GM23338 (cell line): ENCODE results near the gene CD74. TPM values are rescaled to one million over a fixed set of nuclear protein-coding genes. Genes with fewer than 3 reads are reported as not detected.

Experiments used
- ATAC-seq: fragments of 200-7000 bp; cut with Tn5 transposase; 3 replicates; pipeline ENCODE4 v1.9.1; 2020
- DNase-seq: peaks from one replicate; pipeline ENCODE4 v3.0.0-alpha.2; 2015; ENCODE audit warnings: low spot score
- H2AFZ ChIP-seq: fragments of 200-600 bp; sonication (generic); 2 replicates; pipeline ENCODE4 v1.8.0; 2016; ENCODE audit warnings: antibody characterized with exemption, mild to moderate bottlenecking, moderate library complexity
- H3F3A ChIP-seq: fragments of 200-600 bp; sonication (generic); replicated peaks from 2 replicates; pipeline ENCODE4 v1.8.0; 2017; ENCODE audit warnings: antibody characterized with exemption, mixed run types, low read depth
- H3K27ac ChIP-seq: fragments of 200-600 bp; sonication (generic); 2 replicates; pipeline ENCODE4 v1.6.1; 2016; ENCODE audit warnings: low read depth
- H3K27me3 ChIP-seq: fragments of 200-600 bp; sonication (generic); 2 replicates; pipeline ENCODE4 v1.8.0; 2016; ENCODE audit warnings: mild to moderate bottlenecking, mixed run types, moderate library complexity; ENCODE audit not compliant: insufficient read depth
- H3K36me3 ChIP-seq: fragments of 200-600 bp; sonication (generic); 2 replicates; pipeline ENCODE4 v1.8.0; 2016; ENCODE audit warnings: mild to moderate bottlenecking; ENCODE audit not compliant: insufficient read depth
- H3K4me1 ChIP-seq: fragments of 200-600 bp; sonication (generic); 2 replicates; pipeline ENCODE4 v1.8.0; 2016; ENCODE audit warnings: mild to moderate bottlenecking, moderate library complexity; ENCODE audit not compliant: insufficient read depth
- H3K4me2 ChIP-seq: fragments of 200-600 bp; sonication (generic); 2 replicates; pipeline ENCODE4 v1.7.1; 2017; ENCODE audit warnings: mixed run types
- H3K4me3 ChIP-seq: fragments of 200-600 bp; sonication (generic); 2 replicates; pipeline ENCODE4 v1.6.1; 2016; ENCODE audit warnings: mixed run types
- H3K79me2 ChIP-seq: fragments of 200-600 bp; sonication (generic); replicated peaks from 2 replicates; pipeline ENCODE4 v1.8.0; 2017; ENCODE audit warnings: mild to moderate bottlenecking; ENCODE audit not compliant: insufficient read depth
- H3K9me2 ChIP-seq: fragments of 200-600 bp; sonication (generic); 2 replicates; pipeline ENCODE4 v1.8.0; 2017; ENCODE audit not compliant: insufficient read depth
- H4K20me1 ChIP-seq: fragments of 200-600 bp; sonication (generic); replicated peaks from 2 replicates; pipeline ENCODE4 v1.8.0; 2017; ENCODE audit warnings: mild to moderate bottlenecking; ENCODE audit not compliant: insufficient read depth
- H3K27ac Mint-ChIP-seq: 2 replicates; pipeline ENCODE4 v1.8.0; 2020; ENCODE audit warnings: inconsistent platforms, mild to moderate bottlenecking, moderate library complexity, mixed read lengths
- H3K27me3 Mint-ChIP-seq: 3 replicates; pipeline ENCODE4 v1.8.0; 2022; ENCODE audit warnings: low read depth, mild to moderate bottlenecking, moderate library complexity, mixed read lengths, inconsistent platforms; ENCODE audit not compliant: insufficient read depth, poor library complexity
- H3K36me3 Mint-ChIP-seq: 3 replicates; pipeline ENCODE4 v1.8.0; 2021; ENCODE audit warnings: low read depth, mild to moderate bottlenecking, inconsistent platforms, moderate library complexity, mixed read lengths
- H3K4me1 Mint-ChIP-seq: 3 replicates; pipeline ENCODE4 v1.8.0; 2020; ENCODE audit warnings: mild to moderate bottlenecking, inconsistent platforms, mixed read lengths
- H3K4me3 Mint-ChIP-seq: 3 replicates; pipeline ENCODE4 v1.8.0; 2021; ENCODE audit warnings: moderate library complexity, mild to moderate bottlenecking, inconsistent platforms, mixed read lengths
- H3K9me3 Mint-ChIP-seq: 3 replicates; pipeline ENCODE4 v1.8.0; 2020; ENCODE audit warnings: moderate library complexity, mild to moderate bottlenecking, inconsistent platforms, mixed read lengths
- CREB1 ChIP-seq: fragments of 250-450 bp; sonication (Bioruptor Pico); IDR thresholded peaks from 2 replicates; pipeline ENCODE4 v1.5.0; 2020; ENCODE audit warnings: low read depth, mild to moderate bottlenecking, moderate library complexity
- CTCF ChIP-seq, 2 experiments: fragments of 200-600 bp in 1 of 2; sonication (generic) in 1 of 2; conservative IDR thresholded peaks; 2 replicates each; pipeline versions ENCODE4 v1.5.1 to v1.6.1; 2016 to 2017; ENCODE audit warnings: antibody characterized with exemption in 2 of 2, low read depth in 2 of 2, mild to moderate bottlenecking in 2 of 2, moderate library complexity in 1 of 2
- ETS1 ChIP-seq: IDR thresholded peaks from 2 replicates; pipeline ENCODE4 v1.6.1; 2016; ENCODE audit warnings: antibody characterized with exemption
- EZH2 ChIP-seq: fragments of 200-600 bp; sonication (generic); IDR thresholded peaks from one replicate; pipeline ENCODE4 v1.8.0; 2017; ENCODE audit warnings: antibody characterized with exemption, mild to moderate bottlenecking, low read depth; ENCODE audit not compliant: unreplicated experiment
- EZH2phosphoT487 ChIP-seq: fragments of 200-600 bp; sonication (generic); IDR thresholded peaks from one replicate; pipeline ENCODE4 v1.8.1; 2018; ENCODE audit warnings: antibody characterized with exemption; ENCODE audit not compliant: unreplicated experiment
- JUNB ChIP-seq: IDR thresholded peaks from one replicate; pipeline ENCODE4 v1.6.1; 2016; ENCODE audit warnings: antibody characterized with exemption; ENCODE audit not compliant: unreplicated experiment
- NANOG ChIP-seq: IDR thresholded peaks from 2 replicates; pipeline ENCODE4 v1.6.1; 2016; ENCODE audit warnings: antibody characterized with exemption, borderline replicate concordance
- POLR2AphosphoS5 ChIP-seq: IDR thresholded peaks from 2 replicates; pipeline ENCODE4 v1.6.1; 2016; ENCODE audit warnings: antibody characterized with exemption, low read depth
- REST ChIP-seq: IDR thresholded peaks from one replicate; pipeline ENCODE4 v1.6.1; 2018; ENCODE audit warnings: antibody characterized with exemption; ENCODE audit not compliant: unreplicated experiment
- STAT1 ChIP-seq: IDR thresholded peaks from one replicate; pipeline ENCODE4 v1.6.1; 2016; ENCODE audit warnings: antibody characterized with exemption; ENCODE audit not compliant: unreplicated experiment
- ZNF114 ChIP-seq: fragments of 250-450 bp; sonication (Bioruptor Pico); IDR thresholded peaks from 2 replicates; pipeline ENCODE4 v1.5.0; 2020; ENCODE audit warnings: mild to moderate bottlenecking, moderate library complexity
- polyA plus RNA-seq: library from polyadenylated mRNA; unstranded; fragments of >200 nt; fragmentation: Nextera tagmentation; extraction: Ambion mirVana; gene quantifications from 2 replicates; pipeline ENCODE4 v1.2.1, GENCODE V29; 2016
- total RNA-seq: library from RNA; depleted of rRNA; stranded (reverse); fragments of >200 nt; shearing (Covaris generic); gene quantifications from 2 replicates; pipeline ENCODE4 v1.2.3, GENCODE V29; 2014

The CD74 gene
- total and polyA plus RNA-seq, 2 experiments from 2014 or later, result 49.8 to 98.4 TPM

- ATAC-seq, result peak; percentile 41
- H3K4me1 Mint-ChIP-seq, result peaks cover 24% of the 10 kb centered on the region
- peaks cover 12% of the 10 kb centered on the region; the same call in 1 of the 2 replicates for H4K20me1 ChIP-seq
- no peak overlapping the region; the same call in 2 of the 3 replicates for H3K4me3 Mint-ChIP-seq
- TF ChIP-seq CTCF (conservative IDR thresholded peaks at IDR 0.05; ENCODE audit: low read depth in 2 of 2) (peak; percentile 75 to 83), CREB1 (no peak), EZH2 (no peak), REST (no peak), ZNF114 (CRISPR knock-in tag) (no peak), ETS1 (no peak)
- H2AFZ ChIP-seq, result no peak overlapping the region
- H3K4me1 ChIP-seq, result peaks cover 9% of the 10 kb centered on the region
- peaks cover 5% of the 10 kb centered on the region; the same call in 1 of the 2 replicates for H3K36me3 ChIP-seq
- H3K9me2 ChIP-seq, result no peaks in the 10 kb centered on the region
- no peak overlapping the region for H3K27ac ChIP-seq
- peak; percentile 89 for DNase-seq
- H3K79me2 ChIP-seq, result no peaks in the 10 kb centered on the region
- H3F3A ChIP-seq, result peaks cover 24% of the 10 kb centered on the region
- H3K27me3 ChIP-seq, result no peaks in the 10 kb centered on the region
- peaks cover 11% of the 10 kb centered on the region for H3K36me3 Mint-ChIP-seq
- peaks cover 28% of the 10 kb centered on the region for H3K27me3 Mint-ChIP-seq
- H3K4me2 ChIP-seq, result no peak overlapping the region
- no peaks in the 10 kb centered on the region for H3K9me3 Mint-ChIP-seq
- no peak overlapping the region for H3K4me3 ChIP-seq
- no peak overlapping the region for H3K27ac Mint-ChIP-seq
Measured at GRCh38 chr5:150438873-150439546, 26.3 kb upstream of the CD74 start.

- Mint-ChIP-seq H3K36me3 (no peaks in the 10 kb centered on the region; the same call in 2 of the 3 replicates), H3K4me3 (no peak overlapping the region), H3K27me3 (peaks cover 14% of the 10 kb centered on the region), H3K4me1 (peaks cover 10% of the 10 kb centered on the region), H3K27ac (no peak overlapping the region), H3K9me3 (no peaks in the 10 kb centered on the region)
- H3K4me2 ChIP-seq, result no peak overlapping the region
- ATAC-seq (peak; percentile 92), DNase-seq (peak; percentile 98)
- H3K9me2 ChIP-seq, result no peaks in the 10 kb centered on the region
- no peaks in the 10 kb centered on the region for H3K79me2 ChIP-seq
- no peak for TF ChIP-seq NANOG
- TF ChIP-seq ZNF114 (CRISPR knock-in tag), result no peak
- peak; percentile 81 to 98 for TF ChIP-seq CTCF (conservative IDR thresholded peaks at IDR 0.05; ENCODE audit: low read depth in 2 of 2)
- TF ChIP-seq STAT1, result no peak
- no peak for TF ChIP-seq EZH2
- TF ChIP-seq EZH2phosphoT487, result no peak
- TF ChIP-seq JUNB, result no peak
- TF ChIP-seq CREB1, result 0 out of 2 replicates have a peak, but pooled peaks have one; percentile 32
- TF ChIP-seq POLR2AphosphoS5, result no peak
- H3K27ac ChIP-seq, result no peak overlapping the region
- no peaks in the 10 kb centered on the region for H4K20me1 ChIP-seq
- H3F3A ChIP-seq, result peaks cover 8% of the 10 kb centered on the region; the same call in 1 of the 2 replicates
- no peak overlapping the region for H2AFZ ChIP-seq
- H3K4me1 ChIP-seq, result peaks cover 3% of the 10 kb centered on the region
- no peaks in the 10 kb centered on the region for H3K27me3 ChIP-seq
- H3K36me3 ChIP-seq, result no peaks in the 10 kb centered on the region
- H3K4me3 ChIP-seq, result no peak overlapping the region
Measured at GRCh38 chr5:150436141-150436680, 23.5 kb upstream of the CD74 start.
